Measurements from ENCODE around the gene MRPL34. TPM values are rescaled to one million over a fixed set of nuclear protein-coding genes. Genes with fewer than 3 reads are reported as not detected.
A peak's percentile ranks its signal among the peaks of the same experiment; 100 is the strongest.

Gene MRPL34
- total RNA-seq, 5 donors from 2014 or later (not counting 1 experiment from before 2014, with no cell fraction given), result 37.6 to 87.0 (median 69.3) TPM

- ATAC-seq (replicated peaks in 1 of 4), result no peak
- ChIA-PET POLR2A (no interaction called here), CTCF (interaction anchor here (0.6 to 1.5 kb wide), 2 partner anchors 29 to 52 kb away, joined by 3 to 13 read pairs; partner anchors contain the start of gene ABHD8 (in 1 of the 2))
- Histone ChIP-seq H3K27me3 (replicated peaks in 1 of 2; ENCODE audit: control insufficient read depth in 2 of 2, extremely low read depth in 1 of 2, insufficient read depth in 2 of 2, low read length in 1 of 2) (peaks cover 0 to 7% of the 10 kb centered on the region in 2 experiments), H3K27ac (ENCODE audit: low read length) (no peak overlapping the region), H3K4me3 (ENCODE audit: control insufficient read depth in 1 of 2, extremely low read depth in 1 of 2, low read length in 1 of 2) (no peak overlapping the region), H3K9me3 (no peaks in the 10 kb centered on the region), H3K36me3 (ENCODE audit: control insufficient read depth in 2 of 2, extremely low read depth in 1 of 2, insufficient read depth in 1 of 2, low read length in 1 of 2) (no peaks in the 10 kb centered on the region), H3K4me1 (ENCODE audit: control insufficient read depth in 1 of 2, extremely low read depth in 1 of 2, insufficient read depth in 2 of 2, low read length in 2 of 2) (peaks cover 7 to 63% of the 10 kb centered on the region in 2 experiments)
- Mint-ChIP-seq H3K27ac (no peak overlapping the region), H3K9me3 (no peaks in the 10 kb centered on the region), H3K4me1 (peaks cover 35 to 43% (median 38%) of the 10 kb centered on the region in 3 donors), H3K27me3 (no peaks in the 10 kb centered on the region), H3K4me3 (no peak overlapping the region), H3K36me3 (no peaks in the 10 kb centered on the region)
- 89% methylated on average over 8 of the region's 8 CpGs for WGBS (ENCODE audit: insufficient coverage)
- no peak for DNase-seq
These were observed 26.6 kb downstream of the MRPL34 start for GRCh38 chr19:17332360-17332676.

GRCh38 chr19:17332677-17333581, 27.3 kb downstream of the MRPL34 start:
- Histone ChIP-seq H3K27me3 (replicated peaks in 1 of 2; ENCODE audit: control insufficient read depth in 2 of 2, extremely low read depth in 1 of 2, insufficient read depth in 2 of 2, low read length in 1 of 2) (peaks cover 0 to 7% of the 10 kb centered on the region in 2 experiments), H3K4me1 (ENCODE audit: control insufficient read depth in 1 of 2, extremely low read depth in 1 of 2, insufficient read depth in 2 of 2, low read length in 2 of 2) (peaks cover 7 to 62% of the 10 kb centered on the region in 2 experiments), H3K36me3 (ENCODE audit: control insufficient read depth in 2 of 2, extremely low read depth in 1 of 2, insufficient read depth in 1 of 2, low read length in 1 of 2) (no peaks in the 10 kb centered on the region), H3K4me3 (ENCODE audit: control insufficient read depth in 1 of 2, extremely low read depth in 1 of 2, low read length in 1 of 2) (no peak overlapping the region), H3K27ac (ENCODE audit: low read length) (no peak overlapping the region), H3K9me3 (no peaks in the 10 kb centered on the region)
- H3K9me3 Mint-ChIP-seq, result no peaks in the 10 kb centered on the region
- H3K4me1 Mint-ChIP-seq, result peaks cover 40 to 44% (median 42%) of the 10 kb centered on the region in 3 donors
- no peak for ATAC-seq (replicated peaks in 1 of 4)
- H3K4me3 Mint-ChIP-seq, result peak overlapping the region; percentile 41 to 92 (median 51)
- ChIA-PET POLR2A (interaction anchor here (0.5 to 0.7 kb wide), 4 partner anchors 10 to 280 kb away, joined by 3 to 4 read pairs (median 4); partner anchors contain the start of gene DDA1 (in 1 of the 2)), CTCF (interaction anchor here (0.6 to 1.5 kb wide), 3 partner anchors 24 to 52 kb away, joined by 3 to 13 read pairs (median 5); partner anchors contain the start of genes ABHD8 (in 1 of the 2) and DDA1 (in 1 of the 2))
- H3K27ac Mint-ChIP-seq, result peak overlapping the region in 1 of 2 donors; percentile 16
- no peaks in the 10 kb centered on the region for H3K36me3 Mint-ChIP-seq
- peak in 18 of 35 experiments; percentile 23 to 58 (median 36) for DNase-seq
- no peaks in the 10 kb centered on the region for H3K27me3 Mint-ChIP-seq
- 95% methylated on average over 35 of the region's 45 CpGs for WGBS (ENCODE audit: insufficient coverage)

DNA sequence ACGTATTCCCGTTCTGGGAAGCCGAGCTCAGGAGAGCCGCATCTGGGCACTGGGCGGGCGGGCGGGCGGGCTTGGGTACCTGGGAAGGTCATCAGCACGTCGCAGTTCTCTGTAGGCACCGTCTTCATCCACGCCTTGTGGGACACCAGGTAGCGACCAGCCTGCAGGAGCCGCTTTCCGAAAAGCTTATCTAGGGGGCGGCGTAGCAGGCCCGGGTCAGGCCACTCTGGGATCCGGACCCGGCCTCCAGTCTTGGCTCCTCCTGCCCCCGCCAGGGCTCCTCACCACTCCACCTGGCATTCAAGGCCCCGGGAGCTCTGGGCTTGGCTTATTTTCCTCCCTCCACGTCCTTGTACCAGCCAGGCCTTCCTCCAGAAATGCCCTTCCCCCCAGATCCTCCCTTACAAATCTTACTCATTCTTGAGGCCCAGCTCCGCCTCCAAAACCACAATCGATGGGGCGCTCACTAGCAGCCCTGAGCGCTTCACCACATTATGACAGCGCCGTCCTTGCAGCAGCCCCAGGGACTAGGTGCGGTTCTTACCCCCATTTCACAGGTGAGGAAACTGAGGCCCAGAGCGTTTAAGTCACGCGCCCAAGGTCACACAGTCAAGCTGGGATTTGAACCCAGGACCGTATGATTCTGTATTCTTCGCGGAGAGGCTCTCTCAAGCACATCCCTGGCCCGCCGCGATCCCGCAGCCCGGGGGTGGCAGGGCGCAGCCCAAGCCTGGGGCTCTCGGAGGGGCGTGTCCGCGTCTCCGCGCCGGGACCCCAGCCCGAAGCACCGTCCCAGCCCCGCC, 28.1 kb downstream of the MRPL34 start:
- Mint-ChIP-seq H3K27me3 (no peaks in the 10 kb centered on the region), H3K4me3 (peak overlapping the region; percentile 84 to 92 (median 86)), H3K9me3 (no peaks in the 10 kb centered on the region), H3K27ac (peak overlapping the region; percentile 75 to 84), H3K36me3 (no peaks in the 10 kb centered on the region), H3K4me1 (peaks cover 42 to 52% (median 47%) of the 10 kb centered on the region in 3 donors)
- peak; percentile 14 to 36 (median 30) for ATAC-seq (replicated peaks in 1 of 4)
- 36% methylated on average over 52 of the region's 52 CpGs for WGBS (ENCODE audit: insufficient coverage)
- Histone ChIP-seq H3K4me1 (ENCODE audit: control insufficient read depth in 1 of 2, extremely low read depth in 1 of 2, insufficient read depth in 2 of 2, low read length in 2 of 2) (peaks cover 9 to 67% of the 10 kb centered on the region in 2 experiments), H3K27me3 (replicated peaks in 1 of 2; ENCODE audit: control insufficient read depth in 2 of 2, extremely low read depth in 1 of 2, insufficient read depth in 2 of 2, low read length in 1 of 2) (peaks cover 0 to 7% of the 10 kb centered on the region in 2 experiments), H3K9me3 (no peaks in the 10 kb centered on the region), H3K4me3 (ENCODE audit: control insufficient read depth in 1 of 2, extremely low read depth in 1 of 2, low read length in 1 of 2) (peak overlapping the region; percentile 56 to 71), H3K36me3 (ENCODE audit: control insufficient read depth in 2 of 2, extremely low read depth in 1 of 2, insufficient read depth in 1 of 2, low read length in 1 of 2) (peaks cover 0 to 2% of the 10 kb centered on the region in 2 donors), H3K27ac (ENCODE audit: low read length) (peak overlapping the region; percentile 19)
- DNase-seq, result peak; percentile 42 to 77 (median 61)
- ChIA-PET POLR2A (interaction anchor here (0.5 to 0.7 kb wide), 3 partner anchors 9 to 25 kb away, joined by 3 to 4 read pairs (median 3); partner anchors contain the start of gene DDA1 (in 1 of the 2)), CTCF (interaction anchor here (0.5 to 1.5 kb wide), 5 partner anchors 25 to 526 kb away, joined by 3 to 10 read pairs (median 5); partner anchors contain the start of genes ABHD8 (in 1 of the 2), DDA1 (in 1 of the 2) and RPL18A (in 1 of the 2))

- Histone ChIP-seq H3K27ac (ENCODE audit: low read length) (peak within 1 kb of the TSS; percentile 47), H3K9me3 (no peaks in the 10 kb centered on the region), H3K4me3 (ENCODE audit: control insufficient read depth in 1 of 2, extremely low read depth in 1 of 2, low read length in 1 of 2) (peak within 1 kb of the TSS; percentile 56 to 71), H3K36me3 (ENCODE audit: control insufficient read depth in 2 of 2, extremely low read depth in 1 of 2, insufficient read depth in 1 of 2, low read length in 1 of 2) (peaks cover 0 to 4% of the 10 kb centered on the region in 2 donors), H3K27me3 (replicated peaks in 1 of 2; ENCODE audit: control insufficient read depth in 2 of 2, extremely low read depth in 1 of 2, insufficient read depth in 2 of 2, low read length in 1 of 2) (peaks cover 0 to 3% of the 10 kb centered on the region in 2 experiments), H3K4me1 (ENCODE audit: control insufficient read depth in 1 of 2, extremely low read depth in 1 of 2, insufficient read depth in 2 of 2, low read length in 2 of 2) (peaks cover 9 to 61% of the 10 kb centered on the region in 2 experiments)
- Mint-ChIP-seq H3K4me1 (peaks cover 42 to 53% (median 49%) of the 10 kb centered on the region in 3 donors), H3K27me3 (no peaks in the 10 kb centered on the region), H3K36me3 (no peaks in the 10 kb centered on the region), H3K4me3 (peak within 1 kb of the TSS; percentile 84 to 92 (median 86)), H3K9me3 (no peaks in the 10 kb centered on the region), H3K27ac (peak within 1 kb of the TSS; percentile 80 to 91)
- ATAC-seq (replicated peaks in 1 of 4), result peak; percentile 65 to 69 (median 68)
- WGBS (ENCODE audit: insufficient coverage), result 3% methylated on average over 71 of the region's 86 CpGs
- ChIA-PET POLR2A (interaction anchor here (1.1 kb wide), 2 partner anchors 26 to 258 kb away, joined by 3 read pairs; no protein-coding TSS in a partner anchor), CTCF (interaction anchor here (0.5 to 1.2 kb wide), 3 partner anchors 29 to 525 kb away, joined by 3 to 10 read pairs (median 7); partner anchors contain the start of gene RPL18A (in 1 of the 2))
- peak; percentile 89 to 98 (median 95) for DNase-seq
These were observed 29.0 kb downstream of the MRPL34 start, which contains the start of gene ANO8 for GRCh38 chr19:17334414-17335409. Gene ANO8, minus strand, starts transcription at chr19:17334855. Its CDS starts 185 bp downstream, at chr19:17334670.

DNA sequence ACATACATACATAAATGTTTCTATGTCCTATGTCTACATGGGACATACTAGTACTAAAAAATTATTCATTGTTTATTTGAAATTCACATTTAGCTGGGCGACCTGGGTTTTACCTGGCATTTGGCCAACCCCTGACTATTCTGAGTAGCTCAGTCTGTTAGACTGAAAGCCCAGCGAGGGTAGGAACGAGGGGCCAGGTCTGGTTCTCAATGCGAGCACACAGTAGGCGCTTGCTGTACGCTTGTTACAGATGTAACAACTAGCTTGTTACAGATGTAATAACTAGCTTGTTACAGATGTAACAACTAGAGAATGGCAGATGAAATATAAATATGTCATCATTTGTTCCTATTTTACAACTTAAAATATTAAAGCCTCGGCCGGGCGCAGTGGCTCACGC, 29.9 kb downstream of the MRPL34 start:
- no peaks in the 10 kb centered on the region for H3K27me3 ChIP-seq (replicated peaks in 1 of 2; ENCODE audit: control insufficient read depth in 2 of 2, extremely low read depth in 1 of 2, insufficient read depth in 2 of 2, low read length in 1 of 2)
- Mint-ChIP-seq H3K36me3 (no peaks in the 10 kb centered on the region), H3K4me3 (peak overlapping the region; percentile 17 to 92 (median 55)), H3K9me3 (no peaks in the 10 kb centered on the region), H3K4me1 (peaks cover 40 to 47% (median 45%) of the 10 kb centered on the region in 3 donors), H3K27me3 (no peaks in the 10 kb centered on the region), H3K27ac (peak overlapping the region in 1 of 2 donors; percentile 91)
- H3K4me1 ChIP-seq (ENCODE audit: control insufficient read depth in 1 of 2, extremely low read depth in 1 of 2, insufficient read depth in 2 of 2, low read length in 2 of 2), result peaks cover 9 to 52% of the 10 kb centered on the region in 2 experiments
- POLR2A ChIA-PET, result interaction anchor here (1.1 kb wide), 2 partner anchors 27 to 258 kb away, joined by 3 read pairs; no protein-coding TSS in a partner anchor
- peaks cover 0 to 4% of the 10 kb centered on the region in 2 donors for H3K36me3 ChIP-seq (ENCODE audit: control insufficient read depth in 2 of 2, extremely low read depth in 1 of 2, insufficient read depth in 1 of 2, low read length in 1 of 2)
- H3K27ac ChIP-seq (ENCODE audit: low read length), result no peak overlapping the region
- WGBS (ENCODE audit: insufficient coverage), result 87% methylated on average over 6 of the region's 10 CpGs
- H3K9me3 ChIP-seq, result no peaks in the 10 kb centered on the region
- no peak for ATAC-seq (replicated peaks in 1 of 4)
- no peak overlapping the region for H3K4me3 ChIP-seq (ENCODE audit: control insufficient read depth in 1 of 2, extremely low read depth in 1 of 2, low read length in 1 of 2)
- CTCF ChIA-PET, result no interaction called here
- no peak for DNase-seq

All from T-cell (primary cell).